SU-DHL-6 (cell line): Measurements from ENCODE around the gene ITGB1BP1.

ENCODE experiments used
- H2AFZ ChIP-seq: fragments of 200-600 bp; sonication (generic); 2 replicates; pipeline ENCODE4 v1.6.1; 2014; ENCODE audit warnings: low read depth, mild to moderate bottlenecking, moderate library complexity, mixed read lengths, antibody characterized with exemption, low read length; ENCODE audit not compliant: severe bottlenecking
- H3F3A ChIP-seq: fragments of 200-600 bp; shearing (Covaris generic); 2 replicates; pipeline ENCODE4 v1.6.0; 2016; ENCODE audit warnings: antibody characterized with exemption, mild to moderate bottlenecking; ENCODE audit not compliant: insufficient read depth
- H3K27ac ChIP-seq: fragments of 200-600 bp; sonication (generic); 2 replicates; pipeline ENCODE4 v1.5.1; 2016; ENCODE audit warnings: low read depth, mild to moderate bottlenecking, low read length, moderate library complexity, mixed read lengths
- H3K27me3 ChIP-seq: fragments of 200-600 bp; sonication (generic), shearing (Covaris generic); 2 replicates; pipeline ENCODE4 v1.6.0; 2014; ENCODE audit warnings: mild to moderate bottlenecking, low read length
- H3K36me3 ChIP-seq: fragments of 200-600 bp; sonication (generic); 2 replicates; pipeline ENCODE4 v1.6.1; 2014; ENCODE audit warnings: mild to moderate bottlenecking, low read length, mixed read lengths
- H3K4me2 ChIP-seq: fragments of 300-600, 200-600 bp; shearing (Covaris generic), sonication (generic); 2 replicates; pipeline ENCODE4 v1.6.0; 2014; ENCODE audit warnings: low read length, low read depth, mild to moderate bottlenecking; ENCODE audit not compliant: poor library complexity, severe bottlenecking
- H3K4me3 ChIP-seq: fragments of 200-600 bp; sonication (generic); 2 replicates; pipeline ENCODE4 v1.5.1; 2014; ENCODE audit warnings: antibody characterized with exemption, low read length, mild to moderate bottlenecking, mixed read lengths; ENCODE audit not compliant: insufficient read depth, poor library complexity, severe bottlenecking
- H3K79me2 ChIP-seq: fragments of 200-600 bp; sonication (generic); 2 replicates; pipeline ENCODE4 v1.6.1; 2014; ENCODE audit warnings: mild to moderate bottlenecking, low read length, moderate library complexity; ENCODE audit not compliant: insufficient read depth
- H3K9ac ChIP-seq: fragments of 200-600 bp; sonication (generic); 2 replicates; pipeline ENCODE4 v1.7.0; 2014; ENCODE audit warnings: mild to moderate bottlenecking, low read length
- H3K9me2 ChIP-seq: fragments of 200-600 bp; sonication (generic); replicated peaks from 2 replicates; pipeline ENCODE4 v1.6.1; 2014; ENCODE audit warnings: low read length; ENCODE audit not compliant: insufficient read depth
- H3K9me3 ChIP-seq: fragments of 200-600 bp; sonication (generic); 2 replicates; pipeline ENCODE4 v1.6.1; 2014; ENCODE audit warnings: low read length, mixed read lengths; ENCODE audit not compliant: insufficient read depth
- H4K20me1 ChIP-seq: fragments of 200-600 bp; sonication (generic); 2 replicates; pipeline ENCODE4 v1.6.1; 2014; ENCODE audit warnings: low read depth, mild to moderate bottlenecking, antibody characterized with exemption, low read length, moderate library complexity, mixed read lengths
- CTCF ChIP-seq: fragments of 200-600 bp; sonication (generic); IDR thresholded peaks from one replicate; pipeline ENCODE4 v1.5.1; 2017; ENCODE audit warnings: antibody characterized with exemption, mild to moderate bottlenecking, low read length, moderate library complexity; ENCODE audit not compliant: insufficient read depth, poor library complexity, severe bottlenecking
- EZH2phosphoT487 ChIP-seq: fragments of 200-600 bp; sonication (generic), shearing (Covaris generic); conservative IDR thresholded peaks from 2 replicates; pipeline ENCODE4 v1.6.1; 2018; ENCODE audit warnings: mild to moderate bottlenecking, antibody characterized with exemption, low read length, moderate library complexity, mixed read lengths

Gene ITGB1BP1

GRCh38 chr2:9430316-9431293, 7.3 kb upstream of the ITGB1BP1 start:
- H3K79me2 ChIP-seq = peaks cover 10% of the 10 kb centered on the region
- H3K9me3 ChIP-seq = no peaks in the 10 kb centered on the region
- no peak overlapping the region for H3K4me3 ChIP-seq
- no peaks in the 10 kb centered on the region for H4K20me1 ChIP-seq
- no peak overlapping the region for H3K4me2 ChIP-seq
- no peaks in the 10 kb centered on the region for H3K27me3 ChIP-seq
- peaks cover 40% of the 10 kb centered on the region; the same call in 1 of the 2 replicates for H3K36me3 ChIP-seq
- H3K9me2 ChIP-seq = no peaks in the 10 kb centered on the region
- no peaks in the 10 kb centered on the region for H3F3A ChIP-seq
- no peak overlapping the region for H3K9ac ChIP-seq
- H3K27ac ChIP-seq = no peak overlapping the region
- TF ChIP-seq EZH2phosphoT487 (no peak), CTCF (no peak)
- no peak overlapping the region for H2AFZ ChIP-seq

GRCh38 chr2:9428965-9429577, 5.7 kb upstream of the ITGB1BP1 start:
- Histone ChIP-seq H3K4me3 (no peak overlapping the region), H3K36me3 (peaks cover 37% of the 10 kb centered on the region; the same call in 1 of the 2 replicates), H2AFZ (no peak overlapping the region), H3K9me3 (no peaks in the 10 kb centered on the region), H3K9me2 (no peaks in the 10 kb centered on the region), H4K20me1 (no peaks in the 10 kb centered on the region), H3K4me2 (no peak overlapping the region), H3K27me3 (no peaks in the 10 kb centered on the region), H3F3A (no peaks in the 10 kb centered on the region), H3K79me2 (peaks cover 25% of the 10 kb centered on the region), H3K9ac (no peak overlapping the region), H3K27ac (no peak overlapping the region)
- TF ChIP-seq CTCF (no peak), EZH2phosphoT487 (no peak)

GRCh38 chr2:9424447-9425164, 1.3 kb upstream of the ITGB1BP1 start:
- Histone ChIP-seq H3K36me3 (peaks cover 3% of the 10 kb centered on the region; the same call in 1 of the 2 replicates), H3K27ac (peak overlapping the region; percentile 69), H3K9me3 (no peaks in the 10 kb centered on the region), H3K9me2 (no peaks in the 10 kb centered on the region), H3F3A (no peaks in the 10 kb centered on the region), H3K4me2 (peak overlapping the region; percentile 82), H2AFZ (peak overlapping the region; percentile 93), H3K4me3 (peak overlapping the region; percentile 99), H3K27me3 (no peaks in the 10 kb centered on the region), H4K20me1 (peaks cover 2% of the 10 kb centered on the region; the same call in 1 of the 2 replicates), H3K79me2 (peaks cover 63% of the 10 kb centered on the region), H3K9ac (peak overlapping the region; percentile 95)
- TF ChIP-seq EZH2phosphoT487 (no peak), CTCF (no peak)
